IMR-90 (cell line): ENCODE measurements around the gene KLK10. TPM values are rescaled to one million over a fixed set of nuclear protein-coding genes. Genes with fewer than 3 reads are reported as not detected.

ENCODE experiments used
- ATAC-seq: fragments of 200-7000 bp; cut with Tn5 transposase; 2 replicates; pipeline ENCODE4 v1.9.1; 2020; ENCODE audit warnings: low read depth, mild to moderate bottlenecking, moderate library complexity
- BruUV-seq: library from RNA; stranded (reverse); fragments of 400-500 nt; replicated peaks from 2 replicates; lab custom pipeline; 2021; lab: Mats Ljungman, UMichigan
- CTCF ChIA-PET: fragments of 300-600 bp; formaldehyde crosslinking; extraction: SDS; loops from one replicate; lab custom pipeline; 2021; ENCODE audit warnings: antibody characterized with exemption; lab: Yijun Ruan, JAX
- POLR2A ChIA-PET: fragments of 300-600 bp; sonication (Branson Sonifier 250); formaldehyde crosslinking; loops from one replicate; lab custom pipeline; 2022; ENCODE audit warnings: antibody characterized with exemption; ENCODE audit not compliant: unreplicated experiment; lab: Charles Lee
- DNase-seq: peaks from one replicate; pipeline ENCODE4 v3.0.0; 2013
- H2AFZ ChIP-seq: replicated peaks from 2 replicates; pipeline ENCODE3; 2013; ENCODE audit warnings: low read length, mild to moderate bottlenecking; ENCODE audit not compliant: poor library complexity
- H2AK5ac ChIP-seq: 2 replicates; pipeline ENCODE4 v1.6.1; 2013; ENCODE audit warnings: low read depth, low read length, inconsistent platforms
- H2AK9ac ChIP-seq: replicated peaks from 2 replicates; pipeline ENCODE3; 2013; ENCODE audit warnings: mild to moderate bottlenecking, low read depth, low read length, moderate library complexity; ENCODE audit not compliant: poor library complexity
- H2BK120ac ChIP-seq: 2 replicates; pipeline ENCODE4 v1.6.1; 2013; ENCODE audit warnings: low read depth, low read length, inconsistent platforms
- H2BK15ac ChIP-seq: 3 replicates; pipeline ENCODE4 v1.6.1; 2013; ENCODE audit warnings: low read depth, low read length, inconsistent platforms
- H2BK20ac ChIP-seq: 2 replicates; pipeline ENCODE4 v1.6.1; 2013; ENCODE audit warnings: low read depth, mild to moderate bottlenecking, inconsistent platforms, low read length, moderate library complexity
- H2BK5ac ChIP-seq: 2 replicates; pipeline ENCODE4 v1.6.1; 2013; ENCODE audit warnings: mild to moderate bottlenecking, low read depth, low read length, inconsistent platforms; ENCODE audit not compliant: poor library complexity, severe bottlenecking
- H3K14ac ChIP-seq: replicated peaks from 2 replicates; pipeline ENCODE4 v1.6.1; 2013; ENCODE audit warnings: low read depth, low read length, inconsistent platforms
- H3K18ac ChIP-seq: 2 replicates; pipeline ENCODE4 v1.6.1; 2013; ENCODE audit warnings: low read depth, low read length, control low read depth
- H3K23ac ChIP-seq: 2 replicates; pipeline ENCODE4 v1.6.1; 2013; ENCODE audit warnings: low read depth, low read length, inconsistent platforms
- H3K27ac ChIP-seq: 2 replicates; pipeline ENCODE4 v1.5.1; 2013; ENCODE audit warnings: mild to moderate bottlenecking, control low read depth, low read length; ENCODE audit not compliant: insufficient read depth
- H3K27me3 ChIP-seq: 2 replicates; pipeline ENCODE4 v1.6.1; 2013; ENCODE audit warnings: low read length; ENCODE audit not compliant: control insufficient read depth, insufficient read depth
- H3K36me3 ChIP-seq: 2 replicates; pipeline ENCODE4 v1.6.1; 2013; ENCODE audit warnings: low read length, mixed read lengths; ENCODE audit not compliant: control insufficient read depth, insufficient read depth
- H3K4ac ChIP-seq: 2 replicates; pipeline ENCODE4 v1.6.1; 2013; ENCODE audit warnings: low read depth, low read length, inconsistent platforms
- H3K4me1 ChIP-seq: 2 replicates; pipeline ENCODE4 v1.6.1; 2013; ENCODE audit warnings: low read length, mixed read lengths; ENCODE audit not compliant: control insufficient read depth, insufficient read depth
- H3K4me2 ChIP-seq: 2 replicates; pipeline ENCODE4 v1.6.1; 2013; ENCODE audit warnings: low read depth, mild to moderate bottlenecking, control low read depth, low read length, moderate library complexity
- H3K4me3 ChIP-seq: 2 replicates; pipeline ENCODE4 v1.5.1; 2013; ENCODE audit warnings: low read depth, mild to moderate bottlenecking, control low read depth, low read length, moderate library complexity; ENCODE audit not compliant: insufficient read depth
- H3K56ac ChIP-seq: 2 replicates; pipeline ENCODE4 v1.6.1; 2013; ENCODE audit warnings: low read length, inconsistent platforms; ENCODE audit not compliant: insufficient read depth; ENCODE audit errors: extremely low read depth
- H3K79me1 ChIP-seq, 2 experiments: 2 replicates each; pipeline ENCODE4 v1.6.1; 2013; ENCODE audit warnings: low read length in 2 of 2, inconsistent platforms in 1 of 2, low read depth in 1 of 2
- H3K9ac ChIP-seq: 2 replicates; pipeline ENCODE4 v1.6.1; 2013; ENCODE audit warnings: low read depth, low read length, control low read depth
- H3K9me1 ChIP-seq: 2 replicates; pipeline ENCODE4 v1.6.1; 2013; ENCODE audit warnings: low read length, inconsistent platforms; ENCODE audit not compliant: insufficient read depth
- H3K9me3 ChIP-seq: 2 replicates; pipeline ENCODE4 v1.6.1; 2013; ENCODE audit warnings: low read length; ENCODE audit not compliant: control insufficient read depth, insufficient read depth
- H4K20me1 ChIP-seq: 2 replicates; pipeline ENCODE4 v1.6.1; 2013; ENCODE audit warnings: low read length, inconsistent platforms; ENCODE audit not compliant: insufficient read depth
- H4K5ac ChIP-seq: 2 replicates; pipeline ENCODE4 v1.6.1; 2013; ENCODE audit warnings: mild to moderate bottlenecking, low read depth, low read length, control low read depth
- H4K8ac ChIP-seq, 2 experiments: 2 replicates each; pipeline ENCODE4 v1.6.1; 2013; ENCODE audit warnings: low read depth in 2 of 2, low read length in 2 of 2, control low read depth in 1 of 2, inconsistent platforms in 1 of 2
- H4K91ac ChIP-seq: 2 replicates; pipeline ENCODE4 v1.6.1; 2013; ENCODE audit warnings: low read depth, low read length, inconsistent platforms; ENCODE audit not compliant: insufficient read depth
- BHLHE40 ChIP-seq: fragments of 150-350 bp; IDR thresholded peaks from 2 replicates; pipeline ENCODE4 v1.6.1; 2016; ENCODE audit warnings: mild to moderate bottlenecking, low read depth, low read length
- CEBPB ChIP-seq: IDR thresholded peaks from 2 replicates; pipeline ENCODE4 v1.6.1; 2012; ENCODE audit warnings: low read depth, low read length, improper control_type of control experiment
- CHD1 ChIP-seq: IDR thresholded peaks from 2 replicates; pipeline ENCODE4 v1.6.1; 2012; ENCODE audit warnings: low read depth, low read length, improper control_type of control experiment
- CTCF ChIP-seq: conservative IDR thresholded peaks from 2 replicates; pipeline ENCODE4 v1.5.1; 2012; ENCODE audit warnings: mild to moderate bottlenecking, low read depth, low read length, improper control_type of control experiment
- ELK1 ChIP-seq: fragments of 150-350 bp; IDR thresholded peaks from 2 replicates; pipeline ENCODE4 v1.6.1; 2016; ENCODE audit warnings: low read depth, mild to moderate bottlenecking, low read length, moderate library complexity, borderline replicate concordance
- FOS ChIP-seq: fragments of 150-350 bp; IDR thresholded peaks from 2 replicates; pipeline ENCODE4 v1.6.1; 2016; ENCODE audit warnings: low read depth, low read length
- MAFK ChIP-seq: IDR thresholded peaks from 2 replicates; pipeline ENCODE4 v1.6.1; 2012; ENCODE audit warnings: low read depth, low read length, improper control_type of control experiment
- MAZ ChIP-seq: IDR thresholded peaks from 2 replicates; pipeline ENCODE4 v1.6.1; 2012; ENCODE audit warnings: low read depth, mild to moderate bottlenecking, low read length, improper control_type of control experiment, moderate library complexity, borderline replicate concordance
- MXI1 ChIP-seq: IDR thresholded peaks from 2 replicates; pipeline ENCODE4 v1.6.1; 2012; ENCODE audit warnings: low read depth, mild to moderate bottlenecking, low read length, moderate library complexity, borderline replicate concordance
- NFE2L2 ChIP-seq: fragments of 150-350 bp; IDR thresholded peaks from 2 replicates; pipeline ENCODE4 v1.6.1; 2016; ENCODE audit warnings: low read depth, mild to moderate bottlenecking, low read length
- POLR2A ChIP-seq: IDR thresholded peaks from 2 replicates; pipeline ENCODE4 v1.6.1; 2012; ENCODE audit warnings: mild to moderate bottlenecking, low read depth, low read length
- RAD21 ChIP-seq: IDR thresholded peaks from 2 replicates; pipeline ENCODE4 v1.6.1; 2012; ENCODE audit warnings: low read length, improper control_type of control experiment
- RCOR1 ChIP-seq: IDR thresholded peaks from 2 replicates; pipeline ENCODE4 v1.6.1; 2012; ENCODE audit warnings: mild to moderate bottlenecking, low read length, improper control_type of control experiment; ENCODE audit not compliant: insufficient replicate concordance
- RFX5 ChIP-seq: IDR thresholded peaks from 2 replicates; pipeline ENCODE4 v1.8.0; 2012; ENCODE audit warnings: low read depth, mild to moderate bottlenecking, low read length, moderate library complexity
- SMC3 ChIP-seq: fragments of 150-350 bp; IDR thresholded peaks from 2 replicates; pipeline ENCODE4 v1.6.1; 2016; ENCODE audit warnings: low read depth, mild to moderate bottlenecking, antibody characterized with exemption, low read length, moderate library complexity
- USF2 ChIP-seq: fragments of 150-350 bp; IDR thresholded peaks from 2 replicates; pipeline ENCODE4 v1.6.1; 2017; ENCODE audit warnings: mild to moderate bottlenecking, antibody characterized with exemption, low read length, low read depth
- WGBS, 2 experiments: methylation state at CpG; one replicate each; pipeline versions ENCODE4 v1.1.5 to v1.1.7; 2013; ENCODE audit warnings: missing lambda C conversion rate in 2 of 2; ENCODE audit not compliant: insufficient read length in 1 of 2; ENCODE audit errors: extremely low coverage in 2 of 2; 5-methylcytosine and 5-hydroxymethylcytosine counted together
- dilution Hi-C: fragments of 300-500 bp; cut with HindIII; formaldehyde crosslinking; loops from one replicate; pipeline ENCODE4 v1.14.3; 2018; ENCODE audit warnings: low sequenced_read_pairs; ENCODE audit not compliant: unreplicated experiment
- in situ Hi-C: fragments of 300-500 bp; cut with MboI; formaldehyde crosslinking; loops from 3 replicates; pipeline ENCODE4 v1.14.3; 2019; ENCODE audit warnings: low sequenced_read_pairs, inconsistent platforms, mixed read lengths
- intact Hi-C: fragments of 100-400 bp; cut with micrococcal nuclease; formaldehyde crosslinking; loops from 2 replicates; pipeline ENCODE4 v1.10.0; 2022
- polyA plus RNA-seq, 3 experiments: library from polyadenylated mRNA; depleted of rRNA; stranded (reverse); fragments of >200 nt; gene quantifications; 2 replicates each; pipeline ENCODE4 v1.2.3, GENCODE V29; 2012; ENCODE audit warnings: low replicate concordance in 1 of 3
- total RNA-seq: library from RNA; depleted of rRNA; stranded (reverse); fragments of >200 nt; gene quantifications from 2 replicates; pipeline ENCODE4 v1.2.3, GENCODE V29; 2012

The KLK10 gene
- total and polyA plus RNA-seq, 2 of the 4 experiments (the other 2 are of a cell fraction) = not detected

GRCh38 chr19:51030631-51031030, 11.1 kb upstream of the KLK10 start:
- dilution Hi-C loops = no loop called here
- Histone ChIP-seq H3K27me3 (no peaks in the 10 kb centered on the region), H3K23ac (no peak overlapping the region), H3K4me2 (no peak overlapping the region), H3K14ac (no peak overlapping the region), H3K9ac (no peak overlapping the region), H2BK5ac (no peak overlapping the region), H3K4me3 (no peak overlapping the region), H2AFZ (no peak overlapping the region), H4K20me1 (no peaks in the 10 kb centered on the region), H2BK120ac (no peak overlapping the region), H2AK9ac (no peak overlapping the region), H4K91ac (no peak overlapping the region), H2AK5ac (no peak overlapping the region), H4K5ac (no peak overlapping the region), H3K27ac (no peak overlapping the region), H3K79me1 (no peaks in the 10 kb centered on the region), H3K4me1 (no peaks in the 10 kb centered on the region), H2BK20ac (no peak overlapping the region), H3K4ac (no peak overlapping the region), H3K18ac (no peak overlapping the region), H3K36me3 (no peaks in the 10 kb centered on the region), H3K9me3 (peaks cover 8% of the 10 kb centered on the region; the same call in 1 of the 2 replicates), H4K8ac (no peak overlapping the region), H3K9me1 (no peaks in the 10 kb centered on the region), H3K56ac (no peak overlapping the region), H2BK15ac (no peak overlapping the region)
- ChIA-PET CTCF (no interaction called here), POLR2A (no interaction called here)
- intact Hi-C loops = no loop called here
- in situ Hi-C loops = loop anchor here (10.0 kb wide), 1 partner anchor 144 kb away; no protein-coding TSS in a partner anchor
- no peak for ATAC-seq
- no peak for TF ChIP-seq CTCF
- TF ChIP-seq USF2 = no peak
- no peak for TF ChIP-seq BHLHE40
- TF ChIP-seq CEBPB = no peak
- no peak for TF ChIP-seq RCOR1
- TF ChIP-seq MAFK = no peak
- TF ChIP-seq SMC3 = no peak
- TF ChIP-seq RFX5 = no peak
- TF ChIP-seq NFE2L2 = no peak
- TF ChIP-seq ELK1 = no peak
- TF ChIP-seq POLR2A = no peak
- no peak for TF ChIP-seq RAD21
- no peak for TF ChIP-seq FOS
- no peak for TF ChIP-seq MXI1
- TF ChIP-seq MAZ = no peak
- no peak for TF ChIP-seq CHD1
- DNase-seq = no peak
- BruUV-seq = no TSS peak
- WGBS, 2 experiments = 90% methylated on average over 7 of the region's 13 CpGs; no CpG with 5 or more reads in 1 of the 2 experiments
